Measurements from ENCODE around the gene DYNC2H1. TPM values are rescaled to one million over a fixed set of nuclear protein-coding genes. Genes with fewer than 3 reads are reported as not detected.

The DYNC2H1 gene
- total RNA-seq, 1 donor from 2014 or later = 17.2 TPM

DNA sequence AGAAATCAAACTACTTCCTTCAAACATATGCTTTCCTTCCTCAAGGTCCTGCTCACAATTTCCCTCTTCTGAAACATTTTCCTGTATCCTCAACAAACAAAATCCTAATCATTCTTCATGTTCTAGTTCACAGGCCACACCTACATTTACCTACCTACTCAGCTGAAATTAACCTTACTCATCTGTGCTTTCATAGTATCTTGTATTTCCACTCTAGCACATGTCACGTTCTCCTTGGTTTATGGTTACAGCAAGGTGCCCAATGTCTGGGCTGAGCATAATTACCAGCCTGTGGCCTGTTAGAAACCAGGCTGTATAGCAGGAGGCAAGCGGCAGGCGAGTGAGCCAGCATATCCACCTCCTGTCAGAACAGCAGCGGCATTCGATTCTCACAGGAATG lies 30.5 kb upstream of the DYNC2H1 start:
- no peaks in the 10 kb centered on the region for H3K27me3 ChIP-seq (ENCODE audit: insufficient read depth, low read length)
- H3K27ac ChIP-seq (ENCODE audit: low read depth, low read length) = no peak overlapping the region
- Mint-ChIP-seq H3K4me1 (ENCODE audit: low read depth, unreplicated experiment) (no peaks in the 10 kb centered on the region), H3K27me3 (ENCODE audit: low read depth, unreplicated experiment) (no peaks in the 10 kb centered on the region), H3K36me3 (ENCODE audit: low read depth, unreplicated experiment) (peaks cover 2% of the 10 kb centered on the region), H3K4me3 (ENCODE audit: unreplicated experiment) (no peak overlapping the region), H3K27ac (ENCODE audit: unreplicated experiment) (no peak overlapping the region), H3K9me3 (ENCODE audit: unreplicated experiment) (no peaks in the 10 kb centered on the region)
- FAIRE-seq (no peak), DNase-seq (ENCODE audit: low read depth) (no peak)
- H3K4me1 ChIP-seq (ENCODE audit: insufficient read depth, low read length) = no peaks in the 10 kb centered on the region
- no peak overlapping the region for H2AFZ ChIP-seq (ENCODE audit: low read depth, low read length)
- no peak overlapping the region for H3K9ac ChIP-seq (ENCODE audit: low read length)
- H3K4me2 ChIP-seq (ENCODE audit: low read length) = no peak overlapping the region
- peaks cover 45% of the 10 kb centered on the region for H3K79me2 ChIP-seq (ENCODE audit: insufficient read depth, low read length)
- H4K20me1 ChIP-seq (ENCODE audit: insufficient read depth, low read length) = peaks cover 14% of the 10 kb centered on the region
- peaks cover 56% of the 10 kb centered on the region for H3K36me3 ChIP-seq (ENCODE audit: insufficient read depth, low read length)
- no peak overlapping the region for H3K4me3 ChIP-seq (ENCODE audit: insufficient read depth, low read depth, low read length)
- H3K9me3 ChIP-seq (ENCODE audit: insufficient read depth, low read depth, low read length) = no peaks in the 10 kb centered on the region
- TF ChIP-seq CTCF (IDR thresholded peaks at IDR 0.05; ENCODE audit: insufficient read depth, low read depth, low read length) = no peak

DNA sequence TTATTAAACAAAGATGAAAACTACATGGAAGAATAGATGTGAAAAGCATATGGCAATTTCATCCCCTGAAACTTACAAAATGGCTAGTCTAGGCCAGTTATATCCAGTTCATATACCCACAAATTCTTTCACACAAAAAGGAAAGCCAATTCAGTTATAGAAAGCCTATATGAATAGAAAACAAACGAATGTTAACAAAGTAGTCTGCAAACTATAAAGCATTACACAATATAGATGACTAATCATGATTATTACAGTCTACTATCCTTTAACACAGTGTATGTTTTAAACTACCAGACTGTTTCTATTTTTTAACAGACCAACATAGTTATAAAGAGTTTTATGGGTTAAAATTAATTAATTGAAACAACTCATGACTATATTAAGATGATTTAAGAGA lies 29.4 kb upstream of the DYNC2H1 start:
- no peaks in the 10 kb centered on the region for H3K27me3 ChIP-seq (ENCODE audit: insufficient read depth, low read length)
- H2AFZ ChIP-seq (ENCODE audit: low read depth, low read length) = no peak overlapping the region
- FAIRE-seq (no peak), DNase-seq (ENCODE audit: low read depth) (no peak)
- Mint-ChIP-seq H3K9me3 (ENCODE audit: unreplicated experiment) (no peaks in the 10 kb centered on the region), H3K36me3 (ENCODE audit: low read depth, unreplicated experiment) (peaks cover 2% of the 10 kb centered on the region), H3K27ac (ENCODE audit: unreplicated experiment) (no peak overlapping the region), H3K4me3 (ENCODE audit: unreplicated experiment) (no peak overlapping the region), H3K4me1 (ENCODE audit: low read depth, unreplicated experiment) (no peaks in the 10 kb centered on the region), H3K27me3 (ENCODE audit: low read depth, unreplicated experiment) (no peaks in the 10 kb centered on the region)
- no peak overlapping the region for H3K27ac ChIP-seq (ENCODE audit: low read depth, low read length)
- peaks cover 16% of the 10 kb centered on the region for H4K20me1 ChIP-seq (ENCODE audit: insufficient read depth, low read length)
- no peak for TF ChIP-seq CTCF (IDR thresholded peaks at IDR 0.05; ENCODE audit: insufficient read depth, low read depth, low read length)
- no peak for TF ChIP-seq EZH2 (IDR thresholded peaks at IDR 0.05; ENCODE audit: insufficient read depth, low read length)
- H3K4me1 ChIP-seq (ENCODE audit: insufficient read depth, low read length) = no peaks in the 10 kb centered on the region
- peaks cover 57% of the 10 kb centered on the region for H3K36me3 ChIP-seq (ENCODE audit: insufficient read depth, low read length)
- no peaks in the 10 kb centered on the region for H3K9me3 ChIP-seq (ENCODE audit: insufficient read depth, low read depth, low read length)
- no peak overlapping the region for H3K4me2 ChIP-seq (ENCODE audit: low read length)
- H3K4me3 ChIP-seq (ENCODE audit: insufficient read depth, low read depth, low read length) = no peak overlapping the region
- H3K79me2 ChIP-seq (ENCODE audit: insufficient read depth, low read length) = peaks cover 56% of the 10 kb centered on the region
- H3K9ac ChIP-seq (ENCODE audit: low read length) = no peak overlapping the region

DNA sequence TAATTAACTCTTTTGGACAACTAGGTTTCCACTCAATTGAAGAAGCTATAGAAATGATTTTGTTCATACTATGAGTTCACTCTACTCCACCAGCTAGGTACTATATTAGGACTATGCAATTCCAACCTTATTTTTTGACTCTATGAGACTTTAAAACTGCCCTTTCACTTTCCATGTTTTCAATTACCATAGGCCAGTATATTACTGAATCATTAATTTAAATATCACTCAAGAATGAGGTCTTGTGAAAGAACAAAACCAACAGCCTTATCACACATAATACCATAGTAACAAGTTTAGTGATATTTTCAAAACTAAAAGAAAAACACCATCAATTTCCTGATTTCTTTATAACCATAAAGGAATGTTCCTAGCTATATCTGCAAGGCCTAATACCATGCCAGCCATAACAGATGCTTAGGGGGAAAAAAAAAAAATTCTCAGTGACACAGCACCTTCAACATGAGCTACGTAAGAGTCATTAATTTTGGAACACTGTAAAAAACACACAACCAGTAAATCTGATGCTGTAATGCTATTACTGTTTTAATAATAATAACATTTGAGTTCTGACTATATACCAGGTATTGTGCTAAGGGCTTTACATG lies 23.4 kb upstream of the DYNC2H1 start:
- Histone ChIP-seq H3K27me3 (ENCODE audit: insufficient read depth, low read length) (no peaks in the 10 kb centered on the region), H3K4me1 (ENCODE audit: insufficient read depth, low read length) (peaks cover 19% of the 10 kb centered on the region), H3K9me3 (ENCODE audit: insufficient read depth, low read depth, low read length) (no peaks in the 10 kb centered on the region), H3K4me3 (ENCODE audit: insufficient read depth, low read depth, low read length) (no peak overlapping the region), H3K79me2 (ENCODE audit: insufficient read depth, low read length) (peaks cover 84% of the 10 kb centered on the region), H3K27ac (ENCODE audit: low read depth, low read length) (peak overlapping the region; percentile 57), H3K4me2 (ENCODE audit: low read length) (no peak overlapping the region), H2AFZ (ENCODE audit: low read depth, low read length) (no peak overlapping the region), H3K9ac (ENCODE audit: low read length) (peak overlapping the region; percentile 19), H3K36me3 (ENCODE audit: insufficient read depth, low read length) (peaks cover 18% of the 10 kb centered on the region), H4K20me1 (ENCODE audit: insufficient read depth, low read length) (peaks cover 29% of the 10 kb centered on the region)
- Mint-ChIP-seq H3K4me3 (ENCODE audit: unreplicated experiment) (no peak overlapping the region), H3K9me3 (ENCODE audit: unreplicated experiment) (no peaks in the 10 kb centered on the region), H3K36me3 (ENCODE audit: low read depth, unreplicated experiment) (no peaks in the 10 kb centered on the region), H3K27ac (ENCODE audit: unreplicated experiment) (peak overlapping the region; percentile 8), H3K4me1 (ENCODE audit: low read depth, unreplicated experiment) (peaks cover 14% of the 10 kb centered on the region), H3K27me3 (ENCODE audit: low read depth, unreplicated experiment) (no peaks in the 10 kb centered on the region)
- FAIRE-seq = no peak
- TF ChIP-seq CTCF (IDR thresholded peaks at IDR 0.05; ENCODE audit: insufficient read depth, low read depth, low read length) = no peak
- no peak for TF ChIP-seq EZH2 (IDR thresholded peaks at IDR 0.05; ENCODE audit: insufficient read depth, low read length)
- peak; percentile 69 for DNase-seq (ENCODE audit: low read depth)
